HepG2 (cell line): ENCODE results near the gene SRCAP. TPM values are rescaled to one million over a fixed set of nuclear protein-coding genes. Genes with fewer than 3 reads are reported as not detected.

Source experiments
- ARNT ChIP-seq: fragments of 450-650 bp; IDR thresholded peaks from 2 replicates; pipeline ENCODE4 v1.6.1; 2017
- BORCS8-MEF2B ChIP-seq: sonication (generic); formaldehyde crosslinking; IDR thresholded peaks from 2 replicates; pipeline ENCODE4 v1.8.0; 2022; ENCODE audit warnings: mild to moderate bottlenecking, missing genetic modification reagents
- CBFB ChIP-seq: sonication (generic); formaldehyde crosslinking; IDR thresholded peaks from 2 replicates; pipeline ENCODE4 v1.4.0; 2020; ENCODE audit warnings: missing genetic modification reagents
- HMG20A ChIP-seq: IDR thresholded peaks from 2 replicates; pipeline ENCODE4 v1.6.1; 2016; ENCODE audit warnings: borderline replicate concordance
- HNRNPLL ChIP-seq: fragments of 200-400 bp; formaldehyde crosslinking; IDR thresholded peaks from 2 replicates; pipeline ENCODE4 v1.6.1; 2017; ENCODE audit warnings: mild to moderate bottlenecking, low read depth, low read length; ENCODE audit not compliant: poor library complexity, severe bottlenecking
- KDM5B ChIP-seq: sonication (generic); formaldehyde crosslinking; IDR thresholded peaks from 2 replicates; pipeline ENCODE4 v1.4.0; 2020; ENCODE audit warnings: missing genetic modification reagents, mild to moderate bottlenecking, borderline replicate concordance
- MAFG ChIP-seq: sonication (generic); formaldehyde crosslinking; IDR thresholded peaks from 2 replicates; pipeline ENCODE4 v1.5.1; 2020; ENCODE audit warnings: mild to moderate bottlenecking, missing genetic modification reagents
- MTA1 ChIP-seq: sonication (generic); formaldehyde crosslinking; IDR thresholded peaks from 2 replicates; pipeline ENCODE4 v1.4.0; 2020; ENCODE audit warnings: missing genetic modification reagents, mild to moderate bottlenecking, borderline replicate concordance
- NFYC ChIP-seq: IDR thresholded peaks from 2 replicates; pipeline ENCODE4 v1.6.1; 2016; ENCODE audit warnings: missing genetic modification reagents, missing compliant biosample characterization
- PHF20 ChIP-seq: sonication (generic); formaldehyde crosslinking; IDR thresholded peaks from 2 replicates; pipeline ENCODE4 v1.5.0; 2020; ENCODE audit warnings: mild to moderate bottlenecking, missing genetic modification reagents
- TAF15 ChIP-seq: fragments of 200-400 bp; formaldehyde crosslinking; IDR thresholded peaks from one replicate; pipeline ENCODE4 v1.6.1; 2018; ENCODE audit warnings: mild to moderate bottlenecking, low read depth, low read length; ENCODE audit not compliant: poor library complexity, severe bottlenecking
- TBP ChIP-seq: sonication (generic); formaldehyde crosslinking; IDR thresholded peaks from 2 replicates; pipeline ENCODE4 v1.5.0; 2020; ENCODE audit warnings: missing genetic modification reagents
- ZNF331 ChIP-seq: sonication (generic); formaldehyde crosslinking; IDR thresholded peaks from 2 replicates; pipeline ENCODE4 v1.4.0; 2020; ENCODE audit warnings: missing genetic modification reagents
- ZNF446 ChIP-seq: sonication (generic); formaldehyde crosslinking; IDR thresholded peaks from 2 replicates; pipeline ENCODE4 v1.5.0; 2020; ENCODE audit warnings: mild to moderate bottlenecking, missing genetic modification reagents
- ZNF510 ChIP-seq: sonication (generic); formaldehyde crosslinking; IDR thresholded peaks from 2 replicates; pipeline ENCODE4 v1.4.0; 2020; ENCODE audit warnings: low read depth, mild to moderate bottlenecking, missing genetic modification reagents
- ZNF570 ChIP-seq: sonication (generic); formaldehyde crosslinking; IDR thresholded peaks from 2 replicates; pipeline ENCODE4 v1.4.0; 2020; ENCODE audit warnings: mild to moderate bottlenecking, missing genetic modification reagents, borderline replicate concordance
- ZNF713 ChIP-seq: sonication (generic); formaldehyde crosslinking; IDR thresholded peaks from 2 replicates; pipeline ENCODE4 v1.4.0; 2020; ENCODE audit warnings: mild to moderate bottlenecking, missing genetic modification reagents
- ZNF850 ChIP-seq: sonication (generic); formaldehyde crosslinking; conservative IDR thresholded peaks from 2 replicates; pipeline ENCODE4 v1.9.0; 2021; ENCODE audit warnings: mild to moderate bottlenecking, missing genetic modification reagents
- polyA plus RNA-seq, 8 experiments: library from polyadenylated mRNA; depleted of rRNA in 3 of 8; stranded (reverse) in 7 of 8; unstranded in 1 of 8; fragments of >200 nt; fragmentation: Illumina TruSeq in 4 of 8; extraction: Trizol in 4 of 8; gene quantifications; 2 replicates each; pipeline versions ENCODE4 v1.2.1 to v1.2.3, GENCODE V29; 2011 to 2016; ENCODE audit warnings: low read depth in 4 of 8, missing spikeins in 1 of 8, mixed read lengths in 1 of 8; ENCODE audit not compliant: insufficient read depth in 1 of 8
- total RNA-seq, 5 experiments: library from RNA; depleted of rRNA; stranded (reverse); fragments of >200 nt; fragmentation: Illumina TruSeq; extraction: Trizol; gene quantifications; 2 replicates each; pipeline ENCODE4 v1.2.3, GENCODE V29; 2016; ENCODE audit warnings: low read depth in 1 of 5
- TF ChIP-seq, protein P1 (sequence below): sonication (generic); formaldehyde crosslinking; IDR thresholded peaks from 2 replicates; pipeline ENCODE4 v1.8.0; 2022; ENCODE audit warnings: mild to moderate bottlenecking, missing genetic modification reagents, borderline replicate concordance
- TF ChIP-seq, protein P2 (sequence below): sonication (generic); formaldehyde crosslinking; conservative IDR thresholded peaks from 2 replicates; pipeline ENCODE4 v1.8.0; 2022; ENCODE audit warnings: missing genetic modification reagents
- TF ChIP-seq, protein P3 (sequence below): sonication (generic); formaldehyde crosslinking; IDR thresholded peaks from 2 replicates; pipeline ENCODE4 v1.9.0; 2021; ENCODE audit warnings: missing genetic modification reagents, borderline replicate concordance
- TF ChIP-seq, protein P4 (sequence below): sonication (generic); formaldehyde crosslinking; conservative IDR thresholded peaks from 2 replicates; pipeline ENCODE4 v1.4.0; 2020; ENCODE audit warnings: mild to moderate bottlenecking, missing genetic modification reagents, moderate library complexity

SRCAP gene
- total and polyA plus RNA-seq, 2 of the 13 experiments (the other 11 are each of a cell fraction or from before 2014, with no cell fraction given): 4.9 to 9.0 TPM

DNA sequence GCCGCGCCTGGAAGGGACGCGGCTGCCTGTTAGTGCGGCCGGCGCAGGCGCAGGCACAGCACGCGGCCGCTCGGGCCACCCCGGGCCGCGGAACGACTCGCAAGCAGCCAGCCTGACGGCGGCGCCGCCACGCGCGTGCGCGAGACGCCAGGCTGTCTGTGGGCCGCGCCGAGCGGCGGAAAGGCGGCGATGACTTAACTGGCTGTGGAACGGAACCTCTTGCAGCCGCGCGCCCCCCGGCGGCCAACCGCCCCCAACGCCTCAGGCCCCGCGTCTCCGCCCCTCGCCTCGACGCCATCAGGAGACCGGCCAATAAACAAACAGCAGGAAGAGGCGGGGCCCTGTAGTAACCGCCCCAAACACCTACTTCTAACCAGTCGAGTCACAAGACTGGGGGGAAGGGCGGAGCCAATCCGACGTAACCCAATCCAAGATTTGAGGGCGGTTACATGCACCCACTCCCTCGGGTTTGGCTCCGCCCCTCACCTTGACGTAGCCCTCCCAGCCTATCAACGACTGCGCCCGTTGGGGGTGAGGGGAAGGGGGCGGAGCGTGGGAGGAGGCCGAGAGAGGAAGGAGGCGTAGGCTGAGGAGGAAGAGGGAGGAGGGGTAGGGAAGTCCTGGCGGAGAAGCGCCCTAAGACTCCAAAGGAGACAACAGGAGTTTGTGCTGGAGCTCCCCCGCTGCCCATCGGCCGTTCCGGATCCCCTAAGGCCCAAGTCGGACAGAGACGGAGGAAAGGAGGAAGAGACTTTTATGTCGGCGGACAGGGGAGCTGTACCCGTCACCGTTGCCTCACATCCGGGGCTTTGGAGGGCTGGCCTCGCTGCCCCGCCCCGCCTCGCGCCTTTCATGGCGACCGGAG, 40.9 kb upstream of the SRCAP start, which contains the start of gene FBRS (continued):
- TF ChIP-seq, protein P1, sequence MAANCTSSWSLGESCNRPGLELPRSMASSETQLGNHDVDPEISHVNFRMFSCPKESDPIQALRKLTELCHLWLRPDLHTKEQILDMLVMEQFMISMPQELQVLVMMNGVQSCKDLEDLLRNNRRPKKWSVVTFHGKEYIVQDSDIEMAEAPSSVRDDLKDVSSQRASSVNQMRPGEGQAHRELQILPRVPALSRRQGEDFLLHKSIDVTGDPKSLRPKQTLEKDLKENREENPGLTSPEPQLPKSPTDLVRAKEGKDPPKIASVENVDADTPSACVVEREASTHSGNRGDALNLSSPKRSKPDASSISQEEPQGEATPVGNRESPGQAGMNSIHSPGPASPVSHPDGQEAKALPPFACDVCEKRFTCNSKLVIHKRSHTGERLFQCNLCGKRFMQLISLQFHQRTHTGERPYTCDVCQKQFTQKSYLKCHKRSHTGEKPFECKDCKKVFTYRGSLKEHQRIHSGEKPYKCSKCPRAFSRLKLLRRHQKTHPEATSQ (CRISPR knock-in tag): peak; percentile 16; the same call in 1 of the 2 replicates
- TF ChIP-seq PHF20 (CRISPR knock-in tag) (peak; percentile 41), MTA1 (CRISPR knock-in tag) (peak; percentile 99), BORCS8-MEF2B (CRISPR knock-in tag) (peak; percentile 67), NFYC (CRISPR knock-in tag) (peak; percentile 92), ZNF510 (CRISPR knock-in tag) (no peak; the same call in 1 of the 2 replicates), TAF15 (peak; percentile 12), ARNT (no peak), KDM5B (CRISPR knock-in tag) (peak; percentile 60; the same call in 1 of the 2 replicates), ZNF713 (CRISPR knock-in tag) (peak; percentile 21; the same call in 1 of the 2 replicates), MAFG (CRISPR knock-in tag) (no peak), ZNF850 (CRISPR knock-in tag) (no peak), ZNF331 (CRISPR knock-in tag) (peak; percentile 51; the same call in 1 of the 2 replicates), HMG20A (CRISPR knock-in tag) (no peak), HNRNPLL (peak; percentile 83), ZNF446 (CRISPR knock-in tag) (no peak; the same call in 1 of the 2 replicates), ZNF570 (CRISPR knock-in tag) (no peak), CBFB (CRISPR knock-in tag) (peak; percentile 75), TBP (CRISPR knock-in tag) (no peak)
- TF ChIP-seq, protein P2, sequence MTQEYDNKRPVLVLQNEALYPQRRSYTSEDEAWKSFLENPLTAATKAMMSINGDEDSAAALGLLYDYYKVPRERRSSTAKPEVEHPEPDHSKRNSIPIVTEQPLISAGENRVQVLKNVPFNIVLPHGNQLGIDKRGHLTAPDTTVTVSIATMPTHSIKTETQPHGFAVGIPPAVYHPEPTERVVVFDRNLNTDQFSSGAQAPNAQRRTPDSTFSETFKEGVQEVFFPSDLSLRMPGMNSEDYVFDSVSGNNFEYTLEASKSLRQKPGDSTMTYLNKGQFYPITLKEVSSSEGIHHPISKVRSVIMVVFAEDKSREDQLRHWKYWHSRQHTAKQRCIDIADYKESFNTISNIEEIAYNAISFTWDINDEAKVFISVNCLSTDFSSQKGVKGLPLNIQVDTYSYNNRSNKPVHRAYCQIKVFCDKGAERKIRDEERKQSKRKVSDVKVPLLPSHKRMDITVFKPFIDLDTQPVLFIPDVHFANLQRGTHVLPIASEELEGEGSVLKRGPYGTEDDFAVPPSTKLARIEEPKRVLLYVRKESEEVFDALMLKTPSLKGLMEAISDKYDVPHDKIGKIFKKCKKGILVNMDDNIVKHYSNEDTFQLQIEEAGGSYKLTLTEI (CRISPR knock-in tag): no peak
- TF ChIP-seq, protein P3, sequence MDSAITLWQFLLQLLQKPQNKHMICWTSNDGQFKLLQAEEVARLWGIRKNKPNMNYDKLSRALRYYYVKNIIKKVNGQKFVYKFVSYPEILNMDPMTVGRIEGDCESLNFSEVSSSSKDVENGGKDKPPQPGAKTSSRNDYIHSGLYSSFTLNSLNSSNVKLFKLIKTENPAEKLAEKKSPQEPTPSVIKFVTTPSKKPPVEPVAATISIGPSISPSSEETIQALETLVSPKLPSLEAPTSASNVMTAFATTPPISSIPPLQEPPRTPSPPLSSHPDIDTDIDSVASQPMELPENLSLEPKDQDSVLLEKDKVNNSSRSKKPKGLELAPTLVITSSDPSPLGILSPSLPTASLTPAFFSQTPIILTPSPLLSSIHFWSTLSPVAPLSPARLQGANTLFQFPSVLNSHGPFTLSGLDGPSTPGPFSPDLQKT (CRISPR knock-in tag): no peak
- TF ChIP-seq, protein P4, sequence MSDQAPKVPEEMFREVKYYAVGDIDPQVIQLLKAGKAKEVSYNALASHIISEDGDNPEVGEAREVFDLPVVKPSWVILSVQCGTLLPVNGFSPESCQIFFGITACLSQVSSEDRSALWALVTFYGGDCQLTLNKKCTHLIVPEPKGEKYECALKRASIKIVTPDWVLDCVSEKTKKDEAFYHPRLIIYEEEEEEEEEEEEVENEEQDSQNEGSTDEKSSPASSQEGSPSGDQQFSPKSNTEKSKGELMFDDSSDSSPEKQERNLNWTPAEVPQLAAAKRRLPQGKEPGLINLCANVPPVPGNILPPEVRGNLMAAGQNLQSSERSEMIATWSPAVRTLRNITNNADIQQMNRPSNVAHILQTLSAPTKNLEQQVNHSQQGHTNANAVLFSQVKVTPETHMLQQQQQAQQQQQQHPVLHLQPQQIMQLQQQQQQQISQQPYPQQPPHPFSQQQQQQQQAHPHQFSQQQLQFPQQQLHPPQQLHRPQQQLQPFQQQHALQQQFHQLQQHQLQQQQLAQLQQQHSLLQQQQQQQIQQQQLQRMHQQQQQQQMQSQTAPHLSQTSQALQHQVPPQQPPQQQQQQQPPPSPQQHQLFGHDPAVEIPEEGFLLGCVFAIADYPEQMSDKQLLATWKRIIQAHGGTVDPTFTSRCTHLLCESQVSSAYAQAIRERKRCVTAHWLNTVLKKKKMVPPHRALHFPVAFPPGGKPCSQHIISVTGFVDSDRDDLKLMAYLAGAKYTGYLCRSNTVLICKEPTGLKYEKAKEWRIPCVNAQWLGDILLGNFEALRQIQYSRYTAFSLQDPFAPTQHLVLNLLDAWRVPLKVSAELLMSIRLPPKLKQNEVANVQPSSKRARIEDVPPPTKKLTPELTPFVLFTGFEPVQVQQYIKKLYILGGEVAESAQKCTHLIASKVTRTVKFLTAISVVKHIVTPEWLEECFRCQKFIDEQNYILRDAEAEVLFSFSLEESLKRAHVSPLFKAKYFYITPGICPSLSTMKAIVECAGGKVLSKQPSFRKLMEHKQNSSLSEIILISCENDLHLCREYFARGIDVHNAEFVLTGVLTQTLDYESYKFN (CRISPR knock-in tag): peak; percentile 43
